ENCODE measurements around the gene FAAP100.
"Not testable (repeated sequence)": the region's sequence is repeated elsewhere in the genome, so short reads cannot be mapped to it uniquely, and the experiment has no call there.

Gene FAAP100

DNA sequence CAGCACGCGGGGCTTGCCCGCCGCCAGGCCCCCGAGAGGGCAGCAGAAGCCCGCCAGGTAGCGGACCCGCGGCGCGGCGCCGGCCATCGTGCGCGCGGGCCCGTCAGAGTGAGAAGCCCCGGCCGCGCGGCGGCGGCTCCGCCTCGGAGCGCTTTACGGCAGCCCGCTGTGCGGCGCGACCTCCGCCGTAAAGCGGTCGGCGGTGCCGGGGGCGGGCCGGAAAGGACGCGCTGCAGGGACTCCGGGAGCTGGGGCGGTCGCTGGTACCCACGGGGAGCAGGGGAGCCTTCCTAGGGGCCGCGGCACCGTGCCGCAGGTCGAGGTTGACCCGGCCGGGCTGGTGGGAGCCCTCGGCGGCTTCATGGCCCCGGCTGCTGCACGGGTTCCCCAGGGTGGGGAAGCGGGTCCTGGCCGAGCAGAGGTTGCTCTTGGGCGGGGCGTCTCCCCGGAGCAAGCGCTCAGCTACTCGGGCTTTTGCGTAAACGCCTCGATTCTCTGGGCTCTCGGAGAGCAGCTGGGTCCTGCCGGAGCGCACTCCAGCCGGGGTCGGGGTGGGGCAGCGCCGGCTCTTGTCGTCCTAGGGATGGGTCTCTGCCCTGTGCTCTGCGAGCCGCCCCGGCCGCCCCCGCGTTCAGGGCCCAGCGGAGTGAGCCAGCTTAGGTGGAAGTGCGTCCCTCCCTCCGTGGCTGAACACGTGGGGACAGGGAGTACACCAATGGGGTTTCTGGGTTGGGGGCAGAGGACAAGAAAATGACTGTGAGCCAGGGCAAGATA, at the start of gene FAAP100:
Gene FAAP100 (minus strand): TSS at position 110 of the 774 bp plus-strand sequence. CDS start 23 bp downstream, at position 87.
- DNase-seq = peak; percentile 85

- DNase-seq = no peak
Observed at GRCh38 chr17:81601525-81602120, 49.5 kb upstream of the FAAP100 start.

GRCh38 chr17:81599719-81600486, 47.8 kb upstream of the FAAP100 start:
- DNase-seq = no peak

DNA sequence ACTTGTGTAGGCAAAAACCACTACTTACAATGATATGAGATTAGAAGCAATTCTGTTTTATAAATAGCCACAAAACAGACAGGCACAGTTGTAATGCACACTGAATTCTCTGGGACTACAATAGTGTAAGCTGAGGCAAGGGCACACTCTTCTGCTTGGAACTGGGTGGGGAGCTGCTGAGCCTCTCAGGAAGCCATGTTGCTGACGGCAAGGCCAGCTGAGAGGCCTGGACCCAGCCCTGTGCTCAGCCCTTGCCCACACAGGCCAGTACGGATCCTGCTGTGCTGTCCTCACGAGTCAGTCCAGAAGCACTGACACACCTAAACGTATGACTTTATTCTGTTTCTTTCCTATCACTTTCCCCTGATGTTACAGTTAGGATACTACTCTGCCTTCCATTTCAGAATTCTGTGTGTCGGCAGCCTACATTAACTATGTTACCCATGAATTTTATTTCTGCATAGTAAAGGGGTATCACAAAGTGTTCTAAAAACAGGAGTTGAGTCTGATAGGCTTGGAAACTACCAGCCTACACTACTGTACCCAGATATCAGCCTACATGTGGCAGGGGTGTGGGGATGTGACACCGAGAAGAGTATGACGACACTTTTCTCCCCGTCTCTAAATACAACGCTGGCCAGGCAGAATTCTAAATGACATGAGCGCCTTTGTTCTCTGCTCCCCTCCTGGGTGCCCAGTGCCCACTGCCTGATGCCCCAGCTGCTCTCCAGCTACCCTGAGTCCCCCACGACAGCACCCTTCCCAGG, 41.1 kb upstream of the FAAP100 start:
- no peak for DNase-seq

GRCh38 chr17:81591971-81592370, 39.8 kb upstream of the FAAP100 start:
- DNase-seq = no peak

DNA sequence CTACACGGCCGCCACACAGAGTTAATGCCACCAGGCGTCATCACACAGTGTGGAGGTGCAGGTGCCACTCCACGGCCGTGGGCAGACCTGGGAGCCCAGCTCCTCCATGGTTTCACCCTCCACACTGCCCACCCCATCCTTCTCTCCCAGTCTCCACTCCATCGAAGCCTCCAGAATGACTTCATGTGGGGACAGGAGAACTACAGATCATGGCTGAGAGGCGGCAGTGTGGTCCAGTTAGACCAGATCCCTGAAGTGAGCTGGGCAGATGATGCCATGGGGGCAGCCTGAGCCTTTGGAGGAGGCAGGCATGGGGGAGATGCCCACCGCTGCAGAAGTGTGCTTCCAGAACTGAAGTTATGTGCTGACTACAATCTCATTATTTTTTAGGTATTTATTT, 38.0 kb upstream of the FAAP100 start:
- no peak for DNase-seq

GRCh38 chr17:81589612-81590011, 37.5 kb upstream of the FAAP100 start:
- DNase-seq = no peak

- no peak for DNase-seq
Observed at GRCh38 chr17:81586096-81586495, 33.9 kb upstream of the FAAP100 start.

- DNase-seq = not testable (repeated sequence)
Observed at GRCh38 chr17:81584771-81585170, 32.6 kb upstream of the FAAP100 start.

- DNase-seq = no peak
Observed at GRCh38 chr17:81583589-81584342, 31.6 kb upstream of the FAAP100 start.

DNA sequence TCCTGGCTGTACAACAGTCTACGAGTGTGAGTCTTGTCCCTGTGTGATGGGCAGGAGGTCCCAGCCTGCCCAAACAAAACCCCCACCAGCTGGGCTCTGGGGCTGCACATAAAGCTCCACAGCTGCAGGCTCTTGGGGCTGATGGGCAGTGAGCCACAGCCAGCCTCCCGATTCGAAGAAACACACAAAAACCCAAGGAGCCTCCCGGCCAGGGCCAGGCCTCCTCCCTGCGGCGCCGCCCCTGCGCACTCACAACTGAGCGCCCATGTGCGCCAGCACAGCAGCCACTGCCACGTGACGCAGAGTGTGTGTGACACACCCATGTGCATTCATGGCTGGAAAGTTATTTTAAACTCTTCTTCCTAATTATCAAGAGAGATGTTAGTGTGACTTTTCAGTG, 30.6 kb upstream of the FAAP100 start:
- no peak for DNase-seq

- DNase-seq = no peak
Observed at GRCh38 chr17:81582341-81582740, 30.2 kb upstream of the FAAP100 start.

GRCh38 chr17:81581758-81582157, 29.6 kb upstream of the FAAP100 start:
- DNase-seq = no peak

- DNase-seq = no peak
Observed at GRCh38 chr17:81580481-81580880, 28.3 kb upstream of the FAAP100 start.

DNA sequence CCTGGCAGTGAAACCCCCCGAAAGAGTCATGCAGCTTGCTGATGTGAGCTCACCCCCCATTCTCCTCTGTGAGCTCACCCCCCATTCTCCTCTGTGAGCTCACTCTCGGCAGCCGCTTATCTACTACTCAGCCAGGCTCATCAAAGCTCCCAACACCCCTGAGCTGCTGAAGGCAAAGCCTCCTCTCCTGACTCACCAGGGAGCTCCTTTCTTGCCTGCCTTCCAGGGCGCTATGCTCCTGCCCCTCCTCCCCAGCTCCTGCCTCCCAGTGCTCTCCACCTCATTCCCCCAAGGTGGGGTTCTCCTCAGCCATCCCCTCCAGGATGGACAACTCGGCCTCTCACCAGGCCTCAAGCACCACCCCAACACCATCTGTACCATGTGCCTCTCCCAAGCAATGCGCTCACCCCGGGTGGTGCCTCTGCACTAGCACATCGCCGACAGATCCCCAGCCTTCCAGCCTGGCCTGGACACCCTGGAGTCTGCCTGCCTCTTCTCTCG, 27.7 kb upstream of the FAAP100 start:
- no peak for DNase-seq

GRCh38 chr17:81579298-81579697, 27.1 kb upstream of the FAAP100 start:
- DNase-seq = no peak

- no peak for DNase-seq
Observed at GRCh38 chr17:81578561-81579225, 26.5 kb upstream of the FAAP100 start.

- DNase-seq = no peak
Observed at GRCh38 chr17:81578038-81578441, 25.9 kb upstream of the FAAP100 start.

GRCh38 chr17:81577278-81578000, 25.3 kb upstream of the FAAP100 start:
- DNase-seq = no peak

- no peak for DNase-seq
Observed at GRCh38 chr17:81576621-81577277, 24.6 kb upstream of the FAAP100 start.
